Upper lobe of left lung (tissue), 6 donors: ENCODE measurements around the gene CMC2. TPM values are rescaled to one million over a fixed set of nuclear protein-coding genes. Genes with fewer than 3 reads are reported as not detected.

Experiments used
- ATAC-seq, 2 donors: fragments of 200-7000 bp; cut with Tn5 transposase; one replicate each; pipeline ENCODE4 v1.9.1; 2022; ENCODE audit warnings: mild to moderate bottlenecking in 2 of 2, moderate library complexity in 2 of 2; ENCODE audit not compliant: low FRiP score in 2 of 2
- DNase-seq, 2 donors: peaks; one replicate each; pipeline ENCODE4 v3.0.0-alpha.2; 2019 to 2020
- H3K27ac ChIP-seq, 4 donors: fragments of 200-600 bp; sonication (generic); one replicate each; pipeline ENCODE4 v1.5.1; 2016 to 2019
- H3K27me3 ChIP-seq, 4 donors: fragments of 200-600 bp; sonication (generic); one replicate each; pipeline ENCODE4 v1.5.1; 2017 to 2019
- H3K36me3 ChIP-seq, 4 donors: fragments of 200-600 bp; sonication (generic); one replicate each; pipeline ENCODE4 v1.5.1; 2016 to 2019
- H3K4me1 ChIP-seq, 4 donors: fragments of 200-600 bp; sonication (generic); one replicate each; pipeline ENCODE4 v1.5.1; 2018 to 2019
- H3K4me3 ChIP-seq, 4 donors: fragments of 200-600 bp; sonication (generic); one replicate each; pipeline ENCODE4 v1.5.1; 2017 to 2019; ENCODE audit warnings: mild to moderate bottlenecking in 2 of 4, moderate library complexity in 1 of 4
- H3K9me3 ChIP-seq, 4 donors: fragments of 200-600 bp; sonication (generic); one replicate each; pipeline ENCODE4 v1.5.1; 2018 to 2019
- CTCF ChIP-seq, 6 experiments: fragments of 450-650 bp in 4 of 6; fragments of 200-600 bp in 2 of 6; sonication (generic) in 2 of 6; IDR thresholded peaks; one replicate each; pipeline ENCODE4 v1.5.1; 2016 to 2019; ENCODE audit warnings: antibody characterized with exemption in 6 of 6
- EP300 ChIP-seq, 4 donors: sonication (generic); formaldehyde crosslinking; IDR thresholded peaks; one replicate each; pipeline ENCODE4 v1.5.1; 2017; ENCODE audit warnings: antibody characterized with exemption in 4 of 4, control low read depth in 2 of 4
- POLR2A ChIP-seq, 4 donors: fragments of 450-650 bp; IDR thresholded peaks; one replicate each; pipeline ENCODE4 v1.5.1; 2016 to 2017; ENCODE audit warnings: antibody characterized with exemption in 4 of 4, mild to moderate bottlenecking in 2 of 4
- POLR2AphosphoS5 ChIP-seq, 2 donors: sonication (generic); formaldehyde crosslinking; IDR thresholded peaks; one replicate each; pipeline ENCODE4 v1.5.1; 2017; ENCODE audit warnings: antibody characterized with exemption in 2 of 2
- WGBS, 2 donors: methylation state at CpG; one replicate each; pipeline ENCODE4 v1.1.5; 2017 to 2018; 5-methylcytosine and 5-hydroxymethylcytosine counted together
- total RNA-seq, 6 donors: library from RNA; depleted of rRNA in 4 of 6; stranded (reverse); fragments of >200 nt in 4 of 6; gene quantifications; one replicate each; pipeline versions ENCODE4 v1.1.0 to v1.2.1, GENCODE V29; 2016 to 2021
- donor health status: DM: no; HTN: no; CAD: no; lungs with moderate emphysema.
- donor health status: DM: no; HTN: yes; CAD: no; lungs with severe emphysema.

CMC2 gene
- total RNA-seq, 6 donors from 2014 or later = 9.8 to 51.7 (median 33.9) TPM

- DNase-seq = no peak
- Histone ChIP-seq H3K36me3 (no peaks in the 10 kb centered on the region), H3K4me3 (peak overlapping the region in 3 of 4 donors; percentile 12 to 36 (median 22)), H3K27ac (peak overlapping the region; percentile 10 to 58 (median 36)), H3K9me3 (no peaks in the 10 kb centered on the region), H3K4me1 (peaks cover 0 to 7% (median 0%) of the 10 kb centered on the region in 4 donors), H3K27me3 (no peaks in the 10 kb centered on the region)
- TF ChIP-seq POLR2A (IDR thresholded peaks at IDR 0.05) = no peak
- TF ChIP-seq CTCF (IDR thresholded peaks at IDR 0.05) = no peak
- no peak for TF ChIP-seq EP300 (IDR thresholded peaks at IDR 0.05)
- TF ChIP-seq POLR2AphosphoS5 (IDR thresholded peaks at IDR 0.05) = no peak
- 23 to 35% methylated on average over 9 of the region's 9 CpGs for WGBS, 2 donors
- ATAC-seq = peak in 1 of 2 donors; percentile 51
These were observed 9.4 kb downstream of the CMC2 start for GRCh38 chr16:80997139-80997798.

GRCh38 chr16:80996688-80997138, 10.0 kb downstream of the CMC2 start:
- Histone ChIP-seq H3K4me3 (peak overlapping the region in 3 of 4 donors; percentile 12 to 36 (median 22)), H3K36me3 (no peaks in the 10 kb centered on the region), H3K4me1 (peaks cover 0 to 7% (median 0%) of the 10 kb centered on the region in 4 donors), H3K9me3 (no peaks in the 10 kb centered on the region), H3K27ac (peak overlapping the region in 2 of 4 donors; percentile 23 to 58), H3K27me3 (no peaks in the 10 kb centered on the region)
- no peak for ATAC-seq
- WGBS, 2 donors = 44 to 58% methylated on average over 4 of the region's 4 CpGs
- TF ChIP-seq POLR2A (IDR thresholded peaks at IDR 0.05) = no peak
- no peak for TF ChIP-seq EP300 (IDR thresholded peaks at IDR 0.05)
- no peak for TF ChIP-seq CTCF (IDR thresholded peaks at IDR 0.05)
- TF ChIP-seq POLR2AphosphoS5 (IDR thresholded peaks at IDR 0.05) = no peak
- no peak for DNase-seq

DNA sequence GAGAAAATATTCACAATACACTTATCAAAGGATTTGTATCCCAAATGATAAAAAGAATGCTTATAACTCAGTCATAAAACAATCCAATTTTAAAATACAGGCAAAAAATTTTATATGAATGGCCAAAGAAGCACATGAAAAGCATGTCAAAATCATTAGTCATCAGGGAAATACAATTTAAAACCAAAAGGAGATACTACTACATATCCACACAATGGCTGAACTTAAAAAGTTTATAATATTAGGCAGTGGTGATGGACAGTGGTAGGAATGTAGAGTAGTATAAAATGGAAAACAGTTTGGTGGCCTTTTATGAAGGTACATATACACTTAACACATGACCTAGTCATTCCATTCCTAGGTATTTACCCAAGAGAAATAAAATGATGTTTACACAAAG, 12.2 kb downstream of the CMC2 start:
- DNase-seq (no peak), ATAC-seq (no peak)
- Histone ChIP-seq H3K4me3 (no peak overlapping the region), H3K27ac (peak overlapping the region in 1 of 4 donors; percentile 29), H3K4me1 (peaks cover 0 to 7% (median 0%) of the 10 kb centered on the region in 4 donors), H3K27me3 (no peaks in the 10 kb centered on the region), H3K36me3 (peaks cover 0 to 5% (median 2%) of the 10 kb centered on the region in 4 donors), H3K9me3 (no peaks in the 10 kb centered on the region)
- TF ChIP-seq CTCF (IDR thresholded peaks at IDR 0.05) (no peak), EP300 (IDR thresholded peaks at IDR 0.05) (no peak), POLR2AphosphoS5 (IDR thresholded peaks at IDR 0.05) (no peak), POLR2A (IDR thresholded peaks at IDR 0.05) (no peak)

DNA sequence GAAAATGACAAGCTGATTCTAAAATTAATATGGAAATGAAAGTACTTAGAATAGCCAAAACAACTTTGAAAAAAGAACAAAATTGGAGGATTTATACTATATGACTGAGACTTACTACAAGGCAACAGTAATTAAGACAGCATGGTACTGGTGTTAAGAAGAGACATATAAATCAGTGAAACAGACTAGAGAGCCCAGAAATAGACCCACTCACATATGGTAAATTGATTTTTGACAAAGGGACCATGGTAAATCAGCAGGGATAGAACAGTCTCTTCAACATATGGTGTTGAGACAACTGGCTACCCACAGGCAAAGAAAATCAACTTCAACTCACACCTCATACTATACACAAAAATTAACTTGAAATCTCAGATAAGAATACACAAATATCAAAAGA, 12.9 kb downstream of the CMC2 start:
- Histone ChIP-seq H3K4me1 (peaks cover 0 to 7% (median 0%) of the 10 kb centered on the region in 4 donors), H3K27ac (peak overlapping the region in 1 of 4 donors; percentile 29)
- TF ChIP-seq POLR2AphosphoS5 (IDR thresholded peaks at IDR 0.05) (no peak), EP300 (IDR thresholded peaks at IDR 0.05) (no peak), POLR2A (IDR thresholded peaks at IDR 0.05) (no peak), CTCF (IDR thresholded peaks at IDR 0.05) (no peak)

GRCh38 chr16:80993307-80993706, 13.4 kb downstream of the CMC2 start:
- peaks cover 0 to 7% (median 0%) of the 10 kb centered on the region in 4 donors for H3K4me1 ChIP-seq
- H3K9me3 ChIP-seq = no peaks in the 10 kb centered on the region
- no peak overlapping the region for H3K4me3 ChIP-seq
- WGBS, 2 donors = 60 to 75% methylated on average over 6 of the region's 6 CpGs
- ATAC-seq = peak in 1 of 2 donors; percentile 62
- no peak for DNase-seq
- no peaks in the 10 kb centered on the region for H3K27me3 ChIP-seq
- peaks cover 0 to 5% (median 2%) of the 10 kb centered on the region in 4 donors for H3K36me3 ChIP-seq
- peak overlapping the region in 1 of 4 donors; percentile 29 for H3K27ac ChIP-seq
- TF ChIP-seq CTCF (IDR thresholded peaks at IDR 0.05) = no peak
- no peak for TF ChIP-seq POLR2AphosphoS5 (IDR thresholded peaks at IDR 0.05)
- TF ChIP-seq POLR2A (IDR thresholded peaks at IDR 0.05) = no peak
- TF ChIP-seq EP300 (IDR thresholded peaks at IDR 0.05) = no peak

More for the DNA sequence above, 12.9 kb downstream of the CMC2 start:
- Histone ChIP-seq H3K4me3 (no peak overlapping the region), H3K9me3 (no peaks in the 10 kb centered on the region), H3K36me3 (peaks cover 0 to 5% (median 2%) of the 10 kb centered on the region in 4 donors), H3K27me3 (no peaks in the 10 kb centered on the region)
- no peak for ATAC-seq
- no peak for DNase-seq
